GM18505 (cell line): ENCODE results near the gene PPIL1.

ENCODE experiments used
- ATAC-seq: cut with Tn5 transposase; IDR thresholded peaks from one replicate; pipeline ENCODE4 v1.9.1; 2021; ENCODE audit not compliant: unreplicated experiment
- POLR2A ChIP-seq: IDR thresholded peaks from 4 replicates; pipeline ENCODE4 v1.6.1; 2011; ENCODE audit warnings: borderline replicate concordance; ENCODE audit not compliant: insufficient read depth, insufficient read length; ENCODE audit errors: extremely low read depth

PPIL1 gene

DNA sequence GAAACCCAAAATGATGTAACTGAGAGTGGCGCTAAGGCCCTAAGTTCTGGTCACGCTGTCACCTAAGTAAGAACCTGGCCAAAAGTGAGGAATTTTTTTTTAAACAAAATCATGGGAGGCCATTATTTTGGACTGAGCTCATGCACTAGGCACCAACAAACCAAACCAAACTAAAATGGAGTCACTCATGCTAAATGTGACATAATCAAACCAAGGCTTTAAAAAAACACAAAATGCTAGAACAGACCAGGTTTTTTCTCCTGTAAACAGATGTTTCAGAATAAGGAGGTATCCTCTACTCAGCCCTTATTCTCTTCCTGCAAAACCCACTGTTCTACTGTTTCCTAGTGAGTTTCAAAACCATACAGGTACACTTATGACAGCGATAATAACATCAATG, 10.0 kb upstream of the PPIL1 start:
- ATAC-seq = no peak
- TF ChIP-seq POLR2A = no peak

GRCh38 chr6:36875250-36875633, 639 bp upstream of the PPIL1 start:
- TF ChIP-seq POLR2A = no peak
- no peak for ATAC-seq

DNA sequence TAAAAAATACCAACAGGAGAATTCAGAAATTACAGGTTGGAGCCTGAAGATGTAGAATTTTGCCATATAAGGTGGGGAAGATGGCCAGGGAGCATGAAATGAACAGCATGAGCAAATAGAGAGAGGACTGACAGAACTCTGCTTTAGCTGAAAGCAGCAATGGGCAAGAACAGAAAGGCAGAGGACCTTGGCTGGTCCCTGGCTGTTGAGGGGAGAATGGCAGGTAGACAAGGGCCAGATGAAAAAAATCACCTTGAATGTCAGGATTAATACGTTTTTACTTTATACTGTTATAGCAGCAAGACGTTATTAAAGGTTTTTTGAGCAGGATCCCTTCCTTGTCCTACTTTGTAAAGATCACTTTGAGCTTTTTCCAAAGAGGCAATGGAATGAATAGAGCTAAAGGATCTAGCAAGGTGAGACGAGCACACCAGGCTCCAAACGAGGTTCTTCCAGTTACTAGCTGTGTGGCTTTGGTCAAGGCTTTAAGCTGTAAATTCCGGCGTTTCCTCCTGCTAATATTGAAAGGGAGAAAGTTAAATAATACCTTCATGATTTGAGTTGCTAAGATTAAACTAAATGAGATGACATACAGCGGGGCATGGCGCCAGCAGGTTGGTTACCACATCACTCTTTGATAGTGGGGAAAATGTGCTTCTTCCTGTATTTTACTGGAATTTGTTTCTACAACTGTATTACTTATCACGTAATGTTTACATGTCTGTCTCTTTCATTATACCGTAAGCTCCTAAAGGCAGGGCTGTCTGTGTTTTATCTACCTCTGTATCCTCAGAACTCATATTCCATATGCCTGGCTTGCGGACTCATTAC, 776 bp downstream of the PPIL1 start:
- no peak for ATAC-seq
- TF ChIP-seq POLR2A = peak; percentile 14

DNA sequence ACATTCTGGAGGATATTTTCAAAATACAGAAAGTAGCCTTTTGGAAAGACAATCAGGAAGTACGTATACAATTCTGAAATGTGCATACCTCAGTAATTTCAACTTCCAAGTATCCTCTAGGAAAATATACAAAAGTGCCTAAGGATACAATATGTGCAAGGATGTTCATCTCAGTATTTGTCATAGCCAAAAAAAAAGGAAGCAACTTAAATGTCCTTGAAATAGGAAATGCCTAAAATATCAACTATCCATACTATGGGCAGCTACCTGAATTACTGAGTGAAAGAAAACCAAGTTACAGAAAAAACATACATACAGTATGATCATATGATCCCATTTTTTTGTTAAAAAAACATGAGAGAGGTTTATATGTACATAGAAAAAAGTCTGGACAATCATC, 1.5 kb downstream of the PPIL1 start:
- TF ChIP-seq POLR2A = no peak
- ATAC-seq = no peak

DNA sequence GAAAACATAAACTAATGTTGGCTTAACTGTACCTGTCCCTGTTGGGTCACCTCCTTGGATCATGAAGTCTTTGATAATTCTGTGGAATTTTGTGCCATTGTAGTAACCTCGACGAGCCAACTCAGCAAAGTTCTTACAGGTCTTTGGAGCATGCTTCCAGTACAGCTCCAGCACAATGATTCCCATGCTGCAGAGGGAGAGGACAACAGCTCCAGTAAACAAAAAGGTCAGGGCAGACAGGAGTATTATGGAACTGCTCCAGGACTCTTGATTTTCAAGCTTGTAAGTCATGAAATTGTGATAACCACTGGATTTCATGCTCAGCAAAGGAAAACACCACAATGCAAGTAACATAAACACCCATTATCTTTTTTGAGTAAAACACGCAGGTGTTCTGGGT, 2.9 kb downstream of the PPIL1 start:
- TF ChIP-seq POLR2A = no peak
- no peak for ATAC-seq

GRCh38 chr6:36867471-36868224, 7.0 kb downstream of the PPIL1 start:
- ATAC-seq = no peak
- no peak for TF ChIP-seq POLR2A

DNA sequence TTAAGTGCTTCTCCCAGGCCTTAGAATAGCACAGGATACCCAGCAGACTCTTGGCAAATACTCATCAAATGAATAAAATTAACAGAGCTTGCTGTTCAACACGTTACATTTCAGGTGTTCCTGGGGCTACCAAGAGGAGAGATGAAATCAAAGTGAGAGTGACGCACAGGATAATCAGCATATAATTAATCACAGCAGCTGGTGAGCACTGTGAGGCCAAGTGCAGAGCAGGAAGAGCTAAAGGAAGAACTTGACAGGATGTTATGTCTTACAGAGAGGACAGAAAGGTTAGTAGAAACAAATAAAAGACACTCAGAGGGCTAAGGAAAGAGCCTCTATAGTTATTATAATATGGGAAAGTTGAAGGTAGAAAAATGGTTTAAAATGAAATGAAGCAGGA, 8.8 kb downstream of the PPIL1 start:
- no peak for ATAC-seq
- TF ChIP-seq POLR2A = no peak

- no peak for TF ChIP-seq POLR2A
- no peak for ATAC-seq
Observed at GRCh38 chr6:36863670-36864540, 10.7 kb downstream of the PPIL1 start.

DNA sequence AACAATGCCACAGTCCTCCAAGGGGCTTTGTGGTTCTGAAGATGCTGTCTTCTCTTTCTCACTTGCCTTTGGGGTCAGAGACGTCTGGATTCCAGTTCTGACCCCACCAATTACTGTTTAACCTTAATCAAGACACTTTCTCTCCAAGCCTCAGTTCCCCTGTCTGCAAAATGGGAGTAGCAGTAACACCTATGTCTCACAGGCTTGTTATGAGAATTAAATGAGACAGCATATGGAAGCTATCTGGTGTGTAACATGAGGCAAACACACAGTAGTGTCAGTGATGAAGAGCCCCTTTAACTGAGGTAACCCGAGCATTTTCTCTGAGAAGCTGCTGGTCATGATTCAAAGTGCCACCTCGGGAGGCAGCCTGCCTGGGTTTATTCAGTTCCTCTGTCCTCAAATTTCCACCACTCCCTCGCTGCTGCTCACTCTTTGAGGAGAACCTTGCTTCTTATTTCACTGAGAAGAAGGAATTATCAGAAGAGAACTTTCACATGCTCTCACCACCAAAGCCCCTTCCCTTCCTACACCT, 11.7 kb downstream of the PPIL1 start:
- ATAC-seq = no peak
- no peak for TF ChIP-seq POLR2A

- TF ChIP-seq POLR2A = no peak
- no peak for ATAC-seq
Observed at GRCh38 chr6:36862164-36862847, 12.3 kb downstream of the PPIL1 start.

DNA sequence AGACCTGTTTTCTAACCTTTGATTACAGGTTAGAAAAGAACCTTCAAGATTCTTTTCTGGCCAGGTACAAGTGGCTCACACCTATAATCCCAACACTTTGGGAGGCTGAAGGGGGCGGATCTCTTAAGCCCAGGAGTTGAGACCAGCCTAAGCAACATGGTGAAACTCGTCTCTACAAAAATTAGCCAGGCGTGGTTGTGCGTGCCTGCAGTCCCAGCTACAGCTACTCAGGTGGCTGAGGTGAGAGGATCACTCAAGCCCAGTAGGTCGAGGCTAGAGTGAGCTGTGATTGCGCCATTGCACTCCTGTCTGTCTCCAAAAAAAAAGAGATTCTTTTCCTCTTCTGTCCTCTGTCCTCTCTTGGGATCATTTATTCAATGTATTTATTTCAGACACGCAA, 14.5 kb downstream of the PPIL1 start:
- no peak for ATAC-seq
- TF ChIP-seq POLR2A = no peak

DNA sequence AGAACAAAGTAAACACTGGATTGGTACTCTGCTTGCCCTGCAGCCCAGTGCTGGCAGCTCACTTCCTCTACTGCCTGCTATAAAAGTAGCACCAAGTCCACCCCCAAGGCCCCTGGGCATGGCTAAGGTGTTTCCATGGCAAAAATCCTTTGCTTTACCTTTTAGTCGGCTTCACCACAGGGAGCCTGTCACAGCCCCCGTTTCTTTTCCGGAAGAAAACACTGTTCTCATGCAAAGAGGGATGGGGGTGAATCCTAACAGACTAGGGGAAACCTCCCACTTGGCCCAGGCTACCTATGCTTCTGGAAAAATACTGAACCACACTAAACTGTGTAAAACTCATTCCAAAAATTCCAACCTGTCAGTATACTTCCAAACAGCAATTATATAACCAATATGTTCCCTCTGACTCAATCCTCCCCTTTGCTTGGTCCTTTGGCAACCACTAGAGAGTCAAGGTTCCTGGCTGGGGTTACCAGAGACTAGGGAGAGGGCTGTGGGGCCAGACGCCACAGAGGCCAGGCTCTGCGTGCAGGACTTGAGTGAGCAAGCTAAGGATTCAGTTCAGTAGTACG, 16.1 kb downstream of the PPIL1 start:
- no peak for ATAC-seq
- no peak for TF ChIP-seq POLR2A
